Heart right ventricle (tissue), 12 donors: ENCODE measurements around the gene ORMDL2. TPM values are rescaled to one million over a fixed set of nuclear protein-coding genes. Genes with fewer than 3 reads are reported as not detected.

ENCODE experiments used
- polyA plus RNA-seq, 2 donors: library from polyadenylated mRNA; stranded (reverse); fragments of 200-250 nt; gene quantifications; one replicate each; pipeline ENCODE4 v1.2.3, GENCODE V29; 2013
- total RNA-seq, 10 donors: library from RNA; stranded (reverse); fragmentation: NEBNext Ultra II Directional in 3 of 10; extraction: Animal tissue kit (Norgen Biotek cat#: 25700) in 3 of 10; gene quantifications; one replicate each; pipeline versions ENCODE4 v1.2.1 to v1.2.4, GENCODE V29; 2021 to 2023
- donor health status: ischemic (EF 13 %, LVEDD 7.1; RV severe dilation, severe dysfunction).
- donor health status: healthy with polysubstance abuse.
- donor health status: DM: no; HTN: yes; CAD: no.
- donor health status: DM: no; HTN: no; CAD: no.
- donor health status: ischemic (EF 25% LVEDD 6.9; RV normal size, moderate dysfunction).
- donor health status: ischemic (EF 25% LVEDD 5.7; RV mildly dilated, moderate dysfunction).
- donor health status: healthy.
- donor health status: nonischemic (EF 11% LVEDD 7.7; RV severe dilation, severe dysfunction).
- donor health status: DM: yes; HTN: yes; CAD: no.
- donor health status: PGD.
- donor health status: ischemic (EF 29% LVEDD 5.4; RV normal size, mild dysfunction).
- donor health status: nonischemic (EF 23%, LVEDD 6.1; RV moderate dilation, normal function).

The ORMDL2 gene
- total and polyA plus RNA-seq, 12 donors, result 10.3 to 82.9 (median 18.1) TPM

Other genes with a start within 250 kb of the ORMDL2 start
- gene OR2AP1, start 245.6 kb upstream of the ORMDL2 start, total RNA-seq, result not detected
- not detected for gene OR2AP1, start 245.6 kb upstream of the ORMDL2 start, polyA plus RNA-seq
- not detected for gene OR10P1, start 181.1 kb upstream of the ORMDL2 start, total RNA-seq
- gene OR10P1, start 181.1 kb upstream of the ORMDL2 start, polyA plus RNA-seq, result not detected
- gene ITGA7, start 110.1 kb upstream of the ORMDL2 start, total RNA-seq, result 100 to 1,000 TPM; 422 to 750 (median 538) TPM
- 100 to 1,000 TPM; 247 to 481 TPM for gene ITGA7, start 110.1 kb upstream of the ORMDL2 start, polyA plus RNA-seq
- gene BLOC1S1, start 102.0 kb upstream of the ORMDL2 start, total RNA-seq, result 100 to 1,000 TPM in 5 of 10 donors, 10 to 100 TPM in 5; 68.3 to 136 (median 101) TPM
- gene BLOC1S1, start 102.0 kb upstream of the ORMDL2 start, polyA plus RNA-seq, result 100 to 1,000 TPM; 305 to 515 TPM
- 10 to 100 TPM in 6 of 10 donors, 1 to 10 TPM in 4; 4.9 to 25.9 (median 13.6) TPM for gene RDH5, start 97.6 kb upstream of the ORMDL2 start, total RNA-seq
- gene RDH5, start 97.6 kb upstream of the ORMDL2 start, polyA plus RNA-seq, result 10 to 100 TPM; 40.1 to 54.5 TPM
- gene CD63, start 89.0 kb upstream of the ORMDL2 start, total RNA-seq, result 1,000 to 10,000 TPM in 2 of 10 donors, 100 to 1,000 TPM in 8; 565 to 1,547 (median 768) TPM
- gene CD63, start 89.0 kb upstream of the ORMDL2 start, polyA plus RNA-seq, result 1,000 to 10,000 TPM; 1,333 to 2,861 TPM
- gene GDF11, start 74.9 kb upstream of the ORMDL2 start, total RNA-seq, result 10 to 100 TPM in 8 of 10 donors, 1 to 10 TPM in 2; 6.2 to 17.6 (median 12.4) TPM
- gene GDF11, start 74.9 kb upstream of the ORMDL2 start, polyA plus RNA-seq, result 1 to 10 TPM; 3.2 to 8.3 TPM
- 10 to 100 TPM; 47.5 to 58.0 (median 53.2) TPM for gene SARNP, start 317 bp upstream of the ORMDL2 start, total RNA-seq
- gene SARNP, start 317 bp upstream of the ORMDL2 start, polyA plus RNA-seq, result 100 to 1,000 TPM in 1 of 2 donors, 10 to 100 TPM in 1; 90.3 to 136 TPM
- 10 to 100 TPM; 12.5 to 20.8 (median 17.0) TPM for gene DNAJC14, start 11.5 kb downstream of the ORMDL2 start, total RNA-seq
- gene DNAJC14, start 11.5 kb downstream of the ORMDL2 start, polyA plus RNA-seq, result 10 to 100 TPM in 1 of 2 donors, 1 to 10 TPM in 1; 7.9 to 15.7 TPM
- gene MMP19, start 24.9 kb downstream of the ORMDL2 start, total RNA-seq, result 10 to 100 TPM in 2 of 10 donors, 1 to 10 TPM in 4, under 1 TPM in 4; 0.72 to 11.5 (median 1.8) TPM
- 1 to 10 TPM; 4.3 to 6.0 TPM for gene MMP19, start 24.9 kb downstream of the ORMDL2 start, polyA plus RNA-seq
- gene PYM1, start 109.9 kb downstream of the ORMDL2 start, total RNA-seq, result 10 to 100 TPM; 10.9 to 19.6 (median 16.7) TPM
- gene PYM1, start 109.9 kb downstream of the ORMDL2 start, polyA plus RNA-seq, result 10 to 100 TPM; 20.4 to 48.6 TPM
- 10 to 100 TPM in 3 of 10 donors, 1 to 10 TPM in 7; 4.6 to 15.5 (median 7.0) TPM for gene DGKA, start 113.1 kb downstream of the ORMDL2 start, total RNA-seq
- gene DGKA, start 113.1 kb downstream of the ORMDL2 start, polyA plus RNA-seq, result 10 to 100 TPM in 1 of 2 donors, 1 to 10 TPM in 1; 6.4 to 17.3 TPM
- 1 to 10 TPM in 2 of 10 donors, under 1 TPM in 8; 0.26 to 1.3 (median 0.58) TPM for gene PMEL, start 148.0 kb downstream of the ORMDL2 start, total RNA-seq
- gene PMEL, start 148.0 kb downstream of the ORMDL2 start, polyA plus RNA-seq, result under 1 TPM; 0.49 to 0.66 TPM
- 10 to 100 TPM in 4 of 10 donors, 1 to 10 TPM in 6; 5.1 to 15.2 (median 8.4) TPM for gene CDK2, start 148.8 kb downstream of the ORMDL2 start, total RNA-seq
- gene CDK2, start 148.8 kb downstream of the ORMDL2 start, polyA plus RNA-seq, result 10 to 100 TPM in 1 of 2 donors, 1 to 10 TPM in 1; 6.9 to 18.4 TPM
- 100 to 1,000 TPM; 107 to 137 (median 122) TPM for gene RAB5B, start 156.0 kb downstream of the ORMDL2 start, total RNA-seq
- 10 to 100 TPM; 35.3 to 62.4 TPM for gene RAB5B, start 156.0 kb downstream of the ORMDL2 start, polyA plus RNA-seq
- 10 to 100 TPM; 28.2 to 44.8 (median 31.4) TPM for gene SUOX, start 179.2 kb downstream of the ORMDL2 start, total RNA-seq
- 10 to 100 TPM; 23.2 to 23.9 TPM for gene SUOX, start 179.2 kb downstream of the ORMDL2 start, polyA plus RNA-seq
- gene IKZF4, start 203.0 kb downstream of the ORMDL2 start, total RNA-seq, result 10 to 100 TPM in 1 of 10 donors, 1 to 10 TPM in 9; 5.2 to 10.1 (median 7.3) TPM
- 1 to 10 TPM; 1.6 to 3.7 TPM for gene IKZF4, start 203.0 kb downstream of the ORMDL2 start, polyA plus RNA-seq
- 10 to 100 TPM in 9 of 10 donors, 1 to 10 TPM in 1; 6.9 to 39.6 (median 19.3) TPM for gene RPS26, start 223.9 kb downstream of the ORMDL2 start, total RNA-seq
- 1,000 to 10,000 TPM; 1,156 to 1,370 TPM for gene RPS26, start 223.9 kb downstream of the ORMDL2 start, polyA plus RNA-seq